GM12878 (cell line): ENCODE measurements around the gene RNF126. TPM values are rescaled to one million over a fixed set of nuclear protein-coding genes. Genes with fewer than 3 reads are reported as not detected.

Experiments used
- ATAC-seq: fragments of 200-7000 bp; cut with Tn5 transposase; 3 replicates; pipeline ENCODE4 v1.9.1; 2020; ENCODE audit warnings: mild to moderate bottlenecking, moderate library complexity
- BruUV-seq: library from RNA; stranded (reverse); fragments of 400-500 nt; replicated peaks from 2 replicates; lab custom pipeline; 2021; lab: Mats Ljungman, UMichigan
- CTCF ChIA-PET: fragments of 300-600 bp; sonication (Branson Sonifier 250); formaldehyde crosslinking; extraction: SDS; loops from one replicate; lab custom pipeline; 2021; ENCODE audit warnings: inconsistent platforms; lab: Yijun Ruan, JAX
- POLR2A ChIA-PET: fragments of 350-600 bp; formaldehyde crosslinking; extraction: SDS; loops from one replicate; lab custom pipeline; 2021; ENCODE audit warnings: inconsistent platforms; lab: Charles Lee
- RAD21 ChIA-PET: fragments of 300-600 bp; sonication (Branson Sonifier 250); formaldehyde crosslinking; loops from one replicate; lab custom pipeline; 2023; ENCODE audit warnings: antibody characterized with exemption; ENCODE audit not compliant: unreplicated experiment; lab: Charles Lee
- SMC1A ChIA-PET: fragments of 300-600 bp; sonication (Branson Sonifier 250); formaldehyde crosslinking; loops from one replicate; lab custom pipeline; 2023; ENCODE audit not compliant: unreplicated experiment, uncharacterized antibody; lab: Charles Lee
- DNase-seq: peaks from one replicate; pipeline ENCODE4 v3.0.0-alpha.2; 2011; ENCODE audit warnings: low read depth, low spot score
- FAIRE-seq: peaks from 3 replicates; lab custom pipeline; 2011; peaks lifted over from hg19 to GRCh38; lab: Jason Lieb, UNC
- H2AFZ ChIP-seq: 2 replicates; pipeline ENCODE4 v1.6.0; 2011; ENCODE audit warnings: low read depth, low read length, control low read depth; ENCODE audit not compliant: control insufficient read depth
- H3K27ac ChIP-seq: 2 replicates; pipeline ENCODE4 v1.5.1; 2011; ENCODE audit warnings: control low read depth; ENCODE audit not compliant: control insufficient read depth, insufficient read depth
- H3K27me3 ChIP-seq, 2 experiments: replicated peaks in 1 of 2; 2 replicates each; pipeline versions ENCODE4 v1.6.0 to v1.6.1; 2011; ENCODE audit warnings: low read length in 1 of 2; ENCODE audit not compliant: control insufficient read depth in 2 of 2, insufficient read depth in 2 of 2
- H3K36me3 ChIP-seq, 2 experiments: 2 replicates each; pipeline ENCODE4 v1.5.1; 2011; ENCODE audit warnings: low read length in 1 of 2; ENCODE audit not compliant: control insufficient read depth in 2 of 2, insufficient read depth in 2 of 2
- H3K4me1 ChIP-seq: 2 replicates; pipeline ENCODE4 v1.6.1; 2011; ENCODE audit warnings: mild to moderate bottlenecking, low read length, moderate library complexity, mixed read lengths; ENCODE audit not compliant: control insufficient read depth, insufficient read depth
- H3K4me2 ChIP-seq: 2 replicates; pipeline ENCODE4 v1.6.0; 2011; ENCODE audit warnings: control low read depth; ENCODE audit not compliant: control insufficient read depth, insufficient read depth
- H3K4me3 ChIP-seq: fragments of 200-600 bp; sonication (generic); 2 replicates; pipeline ENCODE4 v1.5.1; 2016
- H3K79me2 ChIP-seq: 2 replicates; pipeline ENCODE4 v1.6.0; 2011; ENCODE audit warnings: low read length; ENCODE audit not compliant: control insufficient read depth, insufficient read depth
- H3K9ac ChIP-seq: 2 replicates; pipeline ENCODE4 v1.8.0; 2011; ENCODE audit warnings: low read length, control low read depth, mixed read lengths; ENCODE audit not compliant: control insufficient read depth, insufficient read depth
- H3K9me3 ChIP-seq: replicated peaks from 3 replicates; pipeline ENCODE4 v1.5.1; 2011; ENCODE audit warnings: mild to moderate bottlenecking, low read length; ENCODE audit not compliant: control insufficient read depth, insufficient read depth
- H4K20me1 ChIP-seq: 2 replicates; pipeline ENCODE4 v1.6.0; 2011; ENCODE audit not compliant: control insufficient read depth, insufficient read depth
- BCL3 ChIP-seq: IDR thresholded peaks from 2 replicates; pipeline ENCODE4 v1.6.1; 2011; ENCODE audit warnings: borderline replicate concordance, low read depth, mild to moderate bottlenecking, moderate library complexity, low read length; ENCODE audit not compliant: insufficient read depth, poor library complexity, severe bottlenecking
- CREB1 ChIP-seq: IDR thresholded peaks from 2 replicates; pipeline ENCODE4 v1.6.1; 2012; ENCODE audit warnings: low read depth, mild to moderate bottlenecking, inconsistent platforms
- PAX8 ChIP-seq: fragments of 450-650 bp; IDR thresholded peaks from 2 replicates; pipeline ENCODE4 v1.6.1; 2017; ENCODE audit warnings: mild to moderate bottlenecking, moderate library complexity
- PML ChIP-seq: IDR thresholded peaks from 2 replicates; pipeline ENCODE4 v1.6.1; 2012; ENCODE audit warnings: low read length, inconsistent platforms
- POU2F2 ChIP-seq: IDR thresholded peaks from 3 replicates; pipeline ENCODE4 v1.6.1; 2011; ENCODE audit warnings: low read depth, mild to moderate bottlenecking, low read length, borderline replicate concordance
- RELA ChIP-seq: fragments of 450-650 bp; IDR thresholded peaks from 2 replicates; pipeline ENCODE4 v1.8.0; 2014; ENCODE audit warnings: borderline replicate concordance; ENCODE audit not compliant: partially characterized antibody
- SMARCA5 ChIP-seq: fragments of 450-650 bp; IDR thresholded peaks from 2 replicates; pipeline ENCODE4 v1.6.1; 2017; ENCODE audit warnings: mild to moderate bottlenecking
- ZNF384 ChIP-seq: IDR thresholded peaks from 2 replicates; pipeline ENCODE4 v1.6.1; 2012; ENCODE audit warnings: low read depth, mild to moderate bottlenecking, low read length, improper control_type of control experiment, borderline replicate concordance
- WGBS: methylation state at CpG from one replicate; pipeline ENCODE4 v1.1.6; 2016; ENCODE audit warnings: low lambda C conversion rate; ENCODE audit not compliant: insufficient replicate concordance, insufficient coverage; ENCODE audit errors: missing lambda C conversion rate; 5-methylcytosine and 5-hydroxymethylcytosine counted together
- in situ Hi-C: fragments of 300-500 bp; cut with MboI; formaldehyde crosslinking; loops from 9 replicates; pipeline ENCODE4 v1.14.3; 2018; ENCODE audit warnings: mixed read lengths
- intact Hi-C: fragments of 100-400 bp; cut with micrococcal nuclease; formaldehyde crosslinking; loops from one replicate; pipeline ENCODE4 v1.14.2; 2022; ENCODE audit not compliant: unreplicated experiment
- polyA plus RNA-seq, 11 experiments: library from polyadenylated mRNA; depleted of rRNA in 4 of 11; unstranded in 6 of 11; stranded (reverse) in 5 of 11; fragments of >200 nt; fragmentation: Nextera tagmentation in 4 of 11; fragmentation: Illumina TruSeq in 1 of 11; extraction: Ambion mirVana in 4 of 11; extraction: Trizol in 1 of 11; gene quantifications; 1 replicate in 1 of 11; 2 replicates in 10 of 11; pipeline versions ENCODE4 v1.2.1 to v1.2.3, GENCODE V29; 2011 to 2016; ENCODE audit warnings: inconsistent platforms in 2 of 11, missing spikeins in 2 of 11, low read depth in 1 of 11
- total RNA-seq, 4 experiments: library from RNA; depleted of rRNA in 3 of 4; stranded (reverse); fragments of >200 nt in 3 of 4; fragmentation: Illumina TruSeq in 1 of 4; extraction: Trizol in 1 of 4; gene quantifications; 2 replicates each; pipeline versions ENCODE4 v1.2.1 to v1.2.3, GENCODE V29; 2013 to 2021

The RNF126 gene
- total and polyA plus RNA-seq, 10 of the 15 experiments (the other 5 are each of a cell fraction or from before 2014, with no cell fraction given), result 0.45 to 100 (median 50.6) TPM

GRCh38 chr19:685454-685931, 22.5 kb upstream of the RNF126 start:
- H3K9ac ChIP-seq, result no peak overlapping the region
- ChIA-PET RAD21 (no interaction called here), CTCF (no interaction called here), POLR2A (interaction anchor here (0.6 kb wide), 1 partner anchor 108 kb away, joined by 6 read pairs; no protein-coding TSS in a partner anchor), SMC1A (no interaction called here)
- H3K36me3 ChIP-seq, result no peaks in the 10 kb centered on the region
- in situ Hi-C loops, result no loop called here
- H3K9me3 ChIP-seq, result no peaks in the 10 kb centered on the region
- ATAC-seq (no peak), DNase-seq (no peak), FAIRE-seq (no peak)
- no peak overlapping the region for H2AFZ ChIP-seq
- no peak overlapping the region for H3K4me2 ChIP-seq
- H4K20me1 ChIP-seq, result no peaks in the 10 kb centered on the region
- intact Hi-C loops, result no loop called here
- H3K4me1 ChIP-seq, result no peaks in the 10 kb centered on the region
- no peaks in the 10 kb centered on the region for H3K79me2 ChIP-seq
- TF ChIP-seq CREB1 (no peak), PML (no peak), BCL3 (no peak), RELA (no peak), SMARCA5 (no peak), POU2F2 (no peak), ZNF384 (no peak), PAX8 (no peak)
- H3K27ac ChIP-seq, result no peak overlapping the region
- no peaks in the 10 kb centered on the region for H3K27me3 ChIP-seq
- WGBS, result 58% methylated on average over 31 of the region's 31 CpGs
- BruUV-seq, result no TSS peak
- H3K4me3 ChIP-seq, result no peak overlapping the region
